Activated naive CD4-positive, alpha-beta T cell treated with anti-CD3 and anti-CD28 coated beads, Interleukin-2, amount 10 ng/mL, durations not matched to agents 7 days and 5 days (primary cell): ENCODE measurements around the gene PDCD7.

ENCODE experiments used
- CTCF ChIA-PET: fragments of 350-600 bp; sonication (Branson Sonifier 250); formaldehyde crosslinking; loops from one replicate; lab custom pipeline; 2021; ENCODE audit warnings: antibody characterized with exemption; lab: Charles Lee
- DNase-seq: peaks from one replicate; pipeline ENCODE4 v3.0.0-alpha.2; 2020
- H3K27ac Mint-ChIP-seq: one replicate; pipeline ENCODE4 v1.8.0; 2021; ENCODE audit warnings: mild to moderate bottlenecking, moderate library complexity, mixed read lengths
- H3K27me3 Mint-ChIP-seq: one replicate; pipeline ENCODE4 v1.8.0; 2021; ENCODE audit warnings: mild to moderate bottlenecking, mixed read lengths
- H3K36me3 Mint-ChIP-seq: one replicate; pipeline ENCODE4 v1.8.0; 2021; ENCODE audit warnings: mixed read lengths
- H3K4me1 Mint-ChIP-seq: one replicate; pipeline ENCODE4 v1.8.0; 2021; ENCODE audit warnings: mixed read lengths
- H3K4me3 Mint-ChIP-seq: one replicate; pipeline ENCODE4 v1.8.0; 2021; ENCODE audit warnings: mild to moderate bottlenecking, moderate library complexity, mixed read lengths
- H3K9me3 Mint-ChIP-seq: one replicate; pipeline ENCODE4 v1.8.0; 2021; ENCODE audit warnings: mixed read lengths

The PDCD7 gene

DNA sequence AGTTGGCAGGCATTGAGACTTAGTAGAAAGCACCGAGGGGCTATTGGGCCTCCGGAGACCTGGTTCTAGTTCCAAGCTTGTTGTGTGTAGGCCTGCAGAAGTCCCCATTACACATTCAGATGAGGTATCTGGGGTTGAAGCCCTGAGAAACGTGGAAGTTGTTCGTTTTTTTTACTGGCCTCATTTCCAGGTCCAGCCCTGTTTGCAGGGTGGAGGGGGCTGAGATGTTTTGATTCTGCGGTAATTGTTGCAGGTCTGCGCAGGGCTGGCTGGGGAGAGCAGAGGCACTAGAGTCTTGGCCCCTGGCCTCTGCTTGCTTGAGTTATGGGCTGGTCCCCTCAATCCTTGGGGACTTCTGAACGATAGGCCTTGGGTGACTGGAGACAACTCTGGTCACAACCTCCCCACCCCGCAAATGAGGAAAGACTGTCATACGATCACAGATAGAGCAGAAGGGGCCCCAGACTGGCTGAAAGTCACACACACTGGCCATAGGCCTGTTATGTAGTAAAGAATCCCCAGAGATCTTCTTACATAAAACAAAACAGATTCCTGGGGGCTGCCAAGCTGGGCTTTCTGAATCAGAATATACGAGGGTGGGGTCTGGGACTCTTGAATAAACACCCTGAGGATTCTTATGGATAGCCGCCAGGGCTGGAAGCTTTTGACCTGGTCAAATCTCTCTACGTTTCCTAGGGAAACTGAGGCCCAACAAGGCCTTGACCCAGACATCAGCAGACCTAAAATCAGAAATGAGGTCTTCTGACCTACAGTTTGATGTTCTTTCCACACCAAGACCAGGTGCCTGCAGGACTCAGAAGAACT, 41.5 kb downstream of the PDCD7 start:
- Mint-ChIP-seq H3K27ac (no peak overlapping the region), H3K36me3 (no peaks in the 10 kb centered on the region), H3K9me3 (no peaks in the 10 kb centered on the region), H3K4me3 (no peak overlapping the region), H3K27me3 (peaks cover 2% of the 10 kb centered on the region), H3K4me1 (no peaks in the 10 kb centered on the region)
- no peak for DNase-seq
- CTCF ChIA-PET: no interaction called here

DNA sequence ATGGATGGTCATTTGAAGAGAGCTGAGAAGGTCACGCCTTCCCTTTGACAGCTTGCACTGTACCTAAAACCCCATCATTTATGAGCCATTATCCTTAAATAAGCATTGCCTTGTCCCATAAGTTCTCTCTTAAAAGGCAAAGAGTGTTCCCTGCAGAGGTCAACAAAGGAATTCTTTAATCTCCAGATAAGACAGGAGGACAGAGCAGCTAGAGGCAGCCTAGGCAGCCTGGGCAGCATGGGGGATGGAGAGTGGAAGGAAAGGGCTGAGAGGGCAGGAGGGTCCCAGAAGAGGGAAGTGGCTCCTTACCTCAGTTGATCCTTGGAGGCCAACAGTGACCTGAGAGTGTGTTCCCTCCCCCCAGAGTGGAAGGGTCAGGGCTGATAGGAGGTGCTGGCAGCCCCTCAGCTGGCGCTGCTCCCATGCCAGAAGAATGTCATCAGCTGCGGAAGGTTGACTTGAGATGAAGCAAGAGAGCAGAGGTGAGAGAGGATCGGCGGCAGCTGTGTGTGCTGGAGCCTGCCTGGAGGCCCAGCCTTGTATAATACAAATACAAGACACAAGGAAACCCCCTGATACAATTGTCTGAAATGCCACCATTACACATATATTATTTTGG, 44.3 kb downstream of the PDCD7 start:
- Mint-ChIP-seq H3K4me3 (no peak overlapping the region), H3K9me3 (no peaks in the 10 kb centered on the region), H3K27ac (no peak overlapping the region), H3K36me3 (no peaks in the 10 kb centered on the region), H3K27me3 (peaks cover 24% of the 10 kb centered on the region), H3K4me1 (no peaks in the 10 kb centered on the region)
- DNase-seq: no peak
- CTCF ChIA-PET: interaction anchor here (1.0 kb wide), 1 partner anchor 11 kb away, joined by 3 read pairs; no protein-coding TSS in a partner anchor

DNA sequence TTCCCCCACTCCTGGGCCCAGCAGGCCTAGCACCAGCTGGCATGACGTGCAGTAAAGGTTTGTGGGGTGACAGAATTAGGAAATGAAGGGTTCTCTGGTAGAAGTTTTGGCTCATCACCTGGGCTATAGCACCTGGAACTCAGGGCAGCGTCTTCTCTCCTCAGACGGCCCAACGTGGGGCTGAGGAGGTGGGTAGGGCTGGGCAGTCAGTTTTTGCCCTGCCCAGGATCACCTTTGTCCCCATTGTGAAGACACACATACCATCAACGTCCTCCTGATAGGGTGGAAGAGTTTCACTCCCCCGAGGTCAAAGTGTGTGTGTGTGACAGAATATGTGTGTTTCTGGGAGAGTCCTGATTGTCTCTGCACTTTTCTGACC, 45.0 kb downstream of the PDCD7 start:
- Mint-ChIP-seq H3K4me3 (no peak overlapping the region), H3K36me3 (no peaks in the 10 kb centered on the region), H3K27me3 (peaks cover 31% of the 10 kb centered on the region), H3K9me3 (no peaks in the 10 kb centered on the region), H3K27ac (no peak overlapping the region), H3K4me1 (no peaks in the 10 kb centered on the region)
- CTCF ChIA-PET: interaction anchor here (1.2 kb wide), 1 partner anchor 360 kb away, joined by 3 read pairs; no protein-coding TSS in a partner anchor
- no peak for DNase-seq

DNA sequence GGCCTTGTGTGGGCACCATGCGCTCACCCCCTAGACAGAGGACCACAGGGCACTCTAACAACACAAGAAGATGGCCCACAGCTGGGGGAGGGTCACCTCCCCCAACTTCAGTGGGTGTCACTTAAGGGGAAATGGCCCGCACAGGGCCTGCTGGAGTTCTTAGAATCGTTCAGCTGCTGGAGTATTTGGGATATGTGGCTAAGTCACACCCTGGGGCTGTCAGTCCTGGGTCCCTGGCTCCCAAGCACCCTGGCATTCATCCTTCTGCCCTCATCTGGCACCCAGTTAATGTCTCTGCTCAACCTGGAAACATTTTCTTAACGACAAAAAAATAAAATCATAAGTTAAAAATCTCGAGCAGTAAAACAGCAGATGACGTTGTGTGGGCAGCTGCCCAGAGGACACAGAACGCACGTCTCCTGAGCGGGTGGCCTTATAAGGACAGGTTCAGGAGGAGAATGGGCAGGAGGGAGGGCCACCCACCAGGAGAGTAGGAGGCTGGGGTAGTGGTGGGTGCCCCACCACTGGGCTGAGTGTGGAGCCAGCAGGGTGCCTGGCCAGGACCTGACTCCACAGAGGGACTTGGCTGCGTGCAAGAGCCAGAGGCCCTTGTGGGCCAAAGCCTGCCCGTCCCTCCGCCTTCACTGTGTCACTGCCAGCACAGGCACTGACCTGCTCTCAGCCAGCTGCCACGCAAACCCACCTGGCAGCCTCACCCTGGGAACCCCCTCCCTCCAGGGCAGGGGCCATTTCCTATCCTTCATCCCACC, 45.5 kb downstream of the PDCD7 start:
- H3K9me3 Mint-ChIP-seq: no peaks in the 10 kb centered on the region
- H3K27ac Mint-ChIP-seq: no peak overlapping the region
- H3K4me3 Mint-ChIP-seq: no peak overlapping the region
- peaks cover 1% of the 10 kb centered on the region for H3K4me1 Mint-ChIP-seq
- CTCF ChIA-PET: interaction anchor here (1.2 to 1.9 kb wide), 2 partner anchors 54 to 360 kb away, joined by 3 to 7 read pairs; no protein-coding TSS in a partner anchor
- DNase-seq: no peak
- no peaks in the 10 kb centered on the region for H3K36me3 Mint-ChIP-seq
- peaks cover 37% of the 10 kb centered on the region for H3K27me3 Mint-ChIP-seq

DNA sequence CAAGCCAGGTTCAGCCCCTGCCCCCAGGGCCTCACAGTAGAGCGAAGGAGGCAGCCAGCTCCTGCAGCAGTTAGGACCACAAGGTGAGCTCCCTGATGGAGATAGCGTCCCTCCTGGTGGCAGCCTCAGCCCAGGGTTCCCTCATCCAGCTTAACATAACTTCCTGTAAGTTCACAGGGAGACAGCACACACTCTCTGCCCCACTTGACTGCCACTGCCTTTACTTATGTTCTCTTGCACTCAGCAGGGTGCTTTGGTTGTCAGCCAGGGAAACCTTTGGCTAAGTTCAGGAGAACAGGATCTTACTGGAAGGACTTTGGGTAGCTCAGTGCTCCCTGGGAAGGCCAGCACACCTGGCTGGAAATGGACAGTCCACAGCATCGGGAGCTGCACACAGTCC, 46.2 kb downstream of the PDCD7 start:
- H3K27ac Mint-ChIP-seq: no peak overlapping the region
- H3K36me3 Mint-ChIP-seq: no peaks in the 10 kb centered on the region
- H3K9me3 Mint-ChIP-seq: no peaks in the 10 kb centered on the region
- no peak for DNase-seq
- CTCF ChIA-PET: interaction anchor here (1.2 to 1.9 kb wide), 5 partner anchors 8 to 359 kb away, joined by 3 to 7 read pairs (median 4); no protein-coding TSS in a partner anchor
- H3K27me3 Mint-ChIP-seq: peaks cover 44% of the 10 kb centered on the region
- H3K4me1 Mint-ChIP-seq: peaks cover 8% of the 10 kb centered on the region
- no peak overlapping the region for H3K4me3 Mint-ChIP-seq

DNA sequence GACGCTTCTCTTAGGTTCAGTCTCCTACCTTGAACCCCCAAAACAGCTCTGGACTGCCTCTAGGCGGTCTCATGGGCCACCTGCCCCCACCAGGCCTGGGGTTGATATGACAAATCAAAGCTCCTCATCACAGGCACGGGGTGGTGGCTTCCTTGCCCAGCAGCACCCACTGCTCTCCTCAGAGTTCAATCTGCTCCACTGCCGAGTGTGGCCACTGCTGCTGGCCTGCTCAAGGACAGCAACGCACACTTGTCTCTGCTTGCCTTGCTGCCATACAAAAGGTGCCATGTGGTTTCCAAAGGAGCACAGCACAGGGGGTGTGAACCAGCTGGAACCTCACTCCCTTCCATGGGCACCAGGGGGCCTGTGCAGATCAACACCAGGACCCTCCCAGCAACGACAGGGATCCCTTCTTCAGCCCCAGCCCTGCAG, 46.9 kb downstream of the PDCD7 start:
- H3K9me3 Mint-ChIP-seq: no peaks in the 10 kb centered on the region

DNA sequence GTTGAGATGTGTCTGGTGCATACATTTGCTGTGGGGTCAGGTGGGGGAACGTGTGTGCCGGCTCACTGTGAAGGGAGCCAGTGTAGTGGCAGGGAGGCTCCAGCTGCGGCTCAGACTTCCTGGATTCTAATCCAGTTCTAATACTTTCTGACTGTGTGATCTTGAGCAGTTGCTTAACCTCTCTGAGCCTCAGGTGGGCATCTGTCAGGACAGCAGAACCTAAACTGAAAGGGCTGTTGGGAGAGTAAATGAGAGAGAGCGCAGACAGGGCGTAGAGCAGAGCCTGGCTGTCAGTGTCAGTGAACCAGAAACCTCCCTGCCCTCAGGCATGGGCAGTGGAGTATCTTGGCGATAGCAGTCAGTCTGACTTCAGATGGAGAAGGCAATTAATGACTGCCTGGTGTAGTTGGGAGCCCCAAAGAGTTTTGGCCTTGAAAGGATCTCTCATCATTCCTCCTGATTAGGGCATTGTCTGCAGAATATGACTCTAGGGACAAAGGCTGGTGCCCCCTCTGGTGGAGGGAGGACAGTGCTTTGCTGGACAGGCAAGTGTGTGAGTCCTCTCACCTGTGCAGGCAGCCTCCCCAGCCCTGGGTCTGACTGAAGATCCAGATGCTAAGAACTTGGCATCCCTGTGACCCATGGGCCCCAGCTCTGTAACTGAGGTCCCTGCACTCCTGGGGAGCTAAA, 47.5 kb downstream of the PDCD7 start:
- H3K4me1 Mint-ChIP-seq: peaks cover 11% of the 10 kb centered on the region
- no peak overlapping the region for H3K27ac Mint-ChIP-seq
- DNase-seq: peak; percentile 45
- no peaks in the 10 kb centered on the region for H3K36me3 Mint-ChIP-seq
- CTCF ChIA-PET: interaction anchor here (0.5 to 1.9 kb wide), 8 partner anchors 9 to 553 kb away, joined by 3 to 7 read pairs (median 4); no protein-coding TSS in a partner anchor
- H3K4me3 Mint-ChIP-seq: no peak overlapping the region
- H3K27me3 Mint-ChIP-seq: peaks cover 56% of the 10 kb centered on the region
- H3K9me3 Mint-ChIP-seq: no peaks in the 10 kb centered on the region

More for the DNA sequence above, 46.9 kb downstream of the PDCD7 start:
- DNase-seq: no peak
- Mint-ChIP-seq H3K4me3 (no peak overlapping the region), H3K4me1 (peaks cover 11% of the 10 kb centered on the region), H3K27me3 (peaks cover 51% of the 10 kb centered on the region), H3K36me3 (no peaks in the 10 kb centered on the region), H3K27ac (no peak overlapping the region)
- CTCF ChIA-PET: interaction anchor here (0.5 to 1.9 kb wide), 7 partner anchors 9 to 552 kb away, joined by 3 to 7 read pairs (median 4); no protein-coding TSS in a partner anchor

DNA sequence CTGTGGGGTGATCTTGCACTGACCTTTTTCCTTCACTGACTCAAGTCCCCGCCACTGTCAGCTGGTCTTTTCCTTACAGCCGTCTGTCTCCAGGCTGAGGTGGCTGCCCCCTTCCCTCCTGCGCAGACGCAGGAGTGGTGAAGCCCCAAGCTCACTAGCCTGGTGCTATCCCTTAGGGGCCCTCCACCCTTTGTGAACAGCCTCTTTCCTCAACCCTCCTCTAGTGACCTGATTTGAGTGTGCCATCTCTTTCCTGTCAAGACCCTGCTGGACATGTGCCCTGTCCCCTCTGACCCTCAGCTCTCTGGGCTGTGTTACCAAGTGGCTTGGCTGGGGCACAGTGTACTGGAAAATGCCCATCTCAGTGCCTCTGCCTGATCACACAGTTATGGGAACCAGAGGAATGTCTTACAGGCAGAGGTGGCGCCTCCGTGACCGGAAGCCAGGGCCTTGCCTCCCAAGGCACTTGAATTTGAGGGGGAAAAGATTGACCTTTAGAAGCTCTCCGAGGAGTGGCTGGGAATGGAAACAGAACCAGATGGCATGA, 48.3 kb downstream of the PDCD7 start:
- CTCF ChIA-PET: interaction anchor here (1.3 to 1.4 kb wide), 2 partner anchors 15 to 31 kb away, joined by 4 to 5 read pairs; no protein-coding TSS in a partner anchor
- Mint-ChIP-seq H3K4me1 (peaks cover 11% of the 10 kb centered on the region), H3K9me3 (no peaks in the 10 kb centered on the region), H3K27ac (no peak overlapping the region), H3K36me3 (no peaks in the 10 kb centered on the region), H3K27me3 (peaks cover 60% of the 10 kb centered on the region), H3K4me3 (no peak overlapping the region)
- no peak for DNase-seq

DNA sequence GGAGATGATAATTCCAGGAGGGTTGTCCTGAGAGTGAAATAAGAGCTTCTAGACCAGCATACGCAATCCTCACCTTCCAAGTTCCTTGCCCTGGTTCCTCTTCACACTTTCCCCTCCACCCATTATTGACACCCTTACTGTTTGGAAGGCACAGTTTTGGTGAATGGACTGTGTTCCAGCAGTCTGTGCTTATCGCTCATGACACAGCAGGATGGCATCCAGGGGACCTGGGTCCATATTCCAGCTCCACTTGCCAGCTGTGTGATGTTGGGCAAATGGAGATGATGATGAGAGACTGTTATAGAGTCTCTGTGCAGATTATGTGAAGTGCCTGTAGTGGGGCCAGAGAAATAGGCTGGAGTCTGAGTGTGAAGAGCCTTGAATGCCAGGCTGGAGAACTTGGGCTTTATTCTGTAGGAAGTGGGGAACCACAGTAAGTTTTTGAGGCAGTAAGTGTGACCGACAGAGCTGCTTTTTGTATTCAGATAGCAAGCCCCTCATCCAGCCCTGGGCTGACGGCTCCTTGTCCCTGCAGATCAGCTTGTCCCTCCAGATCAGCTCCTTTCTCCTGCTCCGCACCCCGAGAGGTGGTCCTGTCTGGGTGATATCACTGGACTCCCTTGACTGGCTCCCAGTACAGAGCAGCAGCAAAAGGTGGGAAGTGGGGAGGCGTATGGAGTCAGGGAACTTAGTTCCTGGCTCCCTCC, 49.0 kb downstream of the PDCD7 start:
- Mint-ChIP-seq H3K9me3 (no peaks in the 10 kb centered on the region), H3K4me3 (no peak overlapping the region), H3K36me3 (no peaks in the 10 kb centered on the region), H3K27me3 (peaks cover 67% of the 10 kb centered on the region), H3K27ac (no peak overlapping the region), H3K4me1 (peaks cover 11% of the 10 kb centered on the region)
- CTCF ChIA-PET: interaction anchor here (1.3 to 1.4 kb wide), 2 partner anchors 15 to 30 kb away, joined by 4 to 5 read pairs; no protein-coding TSS in a partner anchor
- no peak for DNase-seq

DNA sequence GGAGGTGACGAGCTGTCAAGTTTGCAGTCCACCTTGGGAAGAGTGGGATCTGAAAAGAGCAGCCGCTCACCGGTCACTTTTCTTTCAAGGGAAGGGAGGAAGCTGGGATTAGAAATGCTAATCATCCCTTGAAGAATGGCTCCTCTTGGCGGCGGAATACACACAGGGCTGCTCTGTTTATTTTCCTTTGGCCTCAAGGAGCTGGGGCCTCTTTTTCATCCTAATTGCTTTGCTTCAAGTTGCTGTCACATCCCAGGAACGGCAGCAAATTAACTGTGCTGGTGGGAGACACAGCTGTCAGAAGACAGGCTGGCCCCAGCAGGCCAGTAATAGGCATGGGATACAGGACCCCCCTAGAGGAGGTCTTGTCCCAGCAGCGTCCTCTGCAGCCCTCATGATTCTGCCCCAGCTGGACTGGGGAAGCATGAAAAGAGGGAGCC, 50.3 kb downstream of the PDCD7 start:
- no peaks in the 10 kb centered on the region for H3K9me3 Mint-ChIP-seq
- DNase-seq: no peak
- H3K36me3 Mint-ChIP-seq: no peaks in the 10 kb centered on the region
- H3K27me3 Mint-ChIP-seq: peaks cover 80% of the 10 kb centered on the region
- CTCF ChIA-PET: interaction anchor here (0.9 to 1.7 kb wide), 3 partner anchors 28 to 352 kb away, joined by 3 to 4 read pairs (median 3); no protein-coding TSS in a partner anchor
- no peak overlapping the region for H3K27ac Mint-ChIP-seq
- peaks cover 11% of the 10 kb centered on the region for H3K4me1 Mint-ChIP-seq
- H3K4me3 Mint-ChIP-seq: no peak overlapping the region

DNA sequence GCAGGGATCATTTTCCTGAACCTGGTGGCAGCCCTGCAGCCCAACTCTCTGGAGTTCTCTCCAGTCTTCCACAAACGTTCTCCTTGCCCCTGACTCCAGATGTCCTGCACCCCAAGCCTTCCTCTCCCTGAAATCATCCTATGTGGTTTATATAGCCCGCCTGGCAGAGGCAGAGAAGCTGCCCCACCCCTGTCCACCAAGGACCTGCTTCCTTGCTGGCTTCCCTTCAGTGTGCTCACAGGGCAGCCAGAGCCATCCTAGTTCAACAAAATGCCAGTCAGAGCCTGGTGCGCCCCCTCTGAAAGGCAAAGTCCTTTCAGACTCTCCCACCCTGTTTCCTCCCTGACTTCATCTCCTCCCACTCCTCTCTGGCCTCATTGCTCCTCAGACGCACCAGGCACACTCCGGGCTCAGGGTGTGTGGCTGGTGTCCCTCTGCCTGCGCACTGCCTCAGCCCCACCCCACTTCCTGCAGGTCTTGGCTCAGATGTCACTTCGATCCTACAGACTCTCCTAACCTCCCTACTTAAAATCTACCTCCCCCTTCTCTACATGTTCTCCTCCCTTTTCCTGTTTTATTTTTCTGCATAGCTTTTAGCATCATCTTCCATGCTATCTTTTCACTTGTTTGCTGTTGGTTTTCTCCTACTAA, 51.2 kb downstream of the PDCD7 start:
- peaks cover 89% of the 10 kb centered on the region for H3K27me3 Mint-ChIP-seq

DNA sequence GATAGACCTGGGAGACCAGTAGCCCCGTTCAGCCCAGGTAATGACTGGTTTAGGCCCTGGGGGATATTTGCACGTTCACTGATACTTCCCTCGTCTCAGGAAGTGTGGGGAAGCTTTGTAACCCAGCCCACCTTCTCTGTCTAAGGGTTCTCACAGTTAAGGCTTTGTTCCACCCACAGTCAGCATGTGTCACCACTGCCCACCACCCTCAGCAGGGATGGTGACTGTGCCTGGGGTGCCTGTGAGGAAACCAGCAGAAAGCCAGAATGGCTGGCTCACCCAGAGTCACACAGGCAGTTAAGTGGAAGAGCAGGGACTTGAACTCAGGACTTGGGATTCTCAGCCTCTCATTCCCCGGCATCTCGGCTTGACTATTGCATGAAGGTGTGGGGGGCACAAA, 51.9 kb downstream of the PDCD7 start:
- peaks cover 1% of the 10 kb centered on the region for H3K9me3 Mint-ChIP-seq
- H3K27me3 Mint-ChIP-seq: peaks cover 86% of the 10 kb centered on the region
- CTCF ChIA-PET: interaction anchor here (1.2 kb wide), 1 partner anchor 48 kb away, joined by 3 read pairs; no protein-coding TSS in a partner anchor
- DNase-seq: no peak
- peaks cover 18% of the 10 kb centered on the region for H3K4me1 Mint-ChIP-seq
- H3K27ac Mint-ChIP-seq: no peak overlapping the region
- H3K4me3 Mint-ChIP-seq: no peak overlapping the region
- no peaks in the 10 kb centered on the region for H3K36me3 Mint-ChIP-seq

More for the DNA sequence above, 51.2 kb downstream of the PDCD7 start:
- no peak overlapping the region for H3K4me3 Mint-ChIP-seq
- peak; percentile 55 for DNase-seq
- peaks cover 1% of the 10 kb centered on the region for H3K9me3 Mint-ChIP-seq
- CTCF ChIA-PET: interaction anchor here (1.1 to 1.7 kb wide), 3 partner anchors 27 to 351 kb away, joined by 3 to 4 read pairs (median 3); no protein-coding TSS in a partner anchor
- no peaks in the 10 kb centered on the region for H3K36me3 Mint-ChIP-seq
- H3K4me1 Mint-ChIP-seq: peaks cover 18% of the 10 kb centered on the region
- no peak overlapping the region for H3K27ac Mint-ChIP-seq
